GM12878 (cell line): ENCODE measurements around the gene MYMX. TPM values are rescaled to one million over a fixed set of nuclear protein-coding genes. Genes with fewer than 3 reads are reported as not detected.

Experiments
- ATAC-seq: fragments of 200-7000 bp; cut with Tn5 transposase; 3 replicates; pipeline ENCODE4 v1.9.1; 2020; ENCODE audit warnings: mild to moderate bottlenecking, moderate library complexity
- BruUV-seq: library from RNA; stranded (reverse); fragments of 400-500 nt; replicated peaks from 2 replicates; lab custom pipeline; 2021; lab: Mats Ljungman, UMichigan
- CTCF ChIA-PET: fragments of 300-600 bp; sonication (Branson Sonifier 250); formaldehyde crosslinking; extraction: SDS; loops from one replicate; lab custom pipeline; 2021; ENCODE audit warnings: inconsistent platforms; lab: Yijun Ruan, JAX
- POLR2A ChIA-PET: fragments of 350-600 bp; formaldehyde crosslinking; extraction: SDS; loops from one replicate; lab custom pipeline; 2021; ENCODE audit warnings: inconsistent platforms; lab: Charles Lee
- RAD21 ChIA-PET: fragments of 300-600 bp; sonication (Branson Sonifier 250); formaldehyde crosslinking; loops from one replicate; lab custom pipeline; 2023; ENCODE audit warnings: antibody characterized with exemption; ENCODE audit not compliant: unreplicated experiment; lab: Charles Lee
- SMC1A ChIA-PET: fragments of 300-600 bp; sonication (Branson Sonifier 250); formaldehyde crosslinking; loops from one replicate; lab custom pipeline; 2023; ENCODE audit not compliant: unreplicated experiment, uncharacterized antibody; lab: Charles Lee
- DNase-seq: peaks from one replicate; pipeline ENCODE4 v3.0.0-alpha.2; 2011; ENCODE audit warnings: low read depth, low spot score
- FAIRE-seq: peaks from 3 replicates; lab custom pipeline; 2011; peaks lifted over from hg19 to GRCh38; lab: Jason Lieb, UNC
- H2AFZ ChIP-seq: 2 replicates; pipeline ENCODE4 v1.6.0; 2011; ENCODE audit warnings: low read depth, low read length, control low read depth; ENCODE audit not compliant: control insufficient read depth
- H3K27ac ChIP-seq: 2 replicates; pipeline ENCODE4 v1.5.1; 2011; ENCODE audit warnings: control low read depth; ENCODE audit not compliant: control insufficient read depth, insufficient read depth
- H3K27me3 ChIP-seq, 2 experiments: replicated peaks in 1 of 2; 2 replicates each; pipeline versions ENCODE4 v1.6.0 to v1.6.1; 2011; ENCODE audit warnings: low read length in 1 of 2; ENCODE audit not compliant: control insufficient read depth in 2 of 2, insufficient read depth in 2 of 2
- H3K36me3 ChIP-seq, 2 experiments: 2 replicates each; pipeline ENCODE4 v1.5.1; 2011; ENCODE audit warnings: low read length in 1 of 2; ENCODE audit not compliant: control insufficient read depth in 2 of 2, insufficient read depth in 2 of 2
- H3K4me1 ChIP-seq: 2 replicates; pipeline ENCODE4 v1.6.1; 2011; ENCODE audit warnings: mild to moderate bottlenecking, low read length, moderate library complexity, mixed read lengths; ENCODE audit not compliant: control insufficient read depth, insufficient read depth
- H3K4me2 ChIP-seq: 2 replicates; pipeline ENCODE4 v1.6.0; 2011; ENCODE audit warnings: control low read depth; ENCODE audit not compliant: control insufficient read depth, insufficient read depth
- H3K4me3 ChIP-seq: fragments of 200-600 bp; sonication (generic); 2 replicates; pipeline ENCODE4 v1.5.1; 2016
- H3K79me2 ChIP-seq: 2 replicates; pipeline ENCODE4 v1.6.0; 2011; ENCODE audit warnings: low read length; ENCODE audit not compliant: control insufficient read depth, insufficient read depth
- H3K9ac ChIP-seq: 2 replicates; pipeline ENCODE4 v1.8.0; 2011; ENCODE audit warnings: low read length, control low read depth, mixed read lengths; ENCODE audit not compliant: control insufficient read depth, insufficient read depth
- H3K9me3 ChIP-seq: replicated peaks from 3 replicates; pipeline ENCODE4 v1.5.1; 2011; ENCODE audit warnings: mild to moderate bottlenecking, low read length; ENCODE audit not compliant: control insufficient read depth, insufficient read depth
- H4K20me1 ChIP-seq: 2 replicates; pipeline ENCODE4 v1.6.0; 2011; ENCODE audit not compliant: control insufficient read depth, insufficient read depth
- EED ChIP-seq: sonication (generic); IDR thresholded peaks from 2 replicates; pipeline ENCODE4 v1.6.1; 2016; ENCODE audit warnings: antibody characterized with exemption, low read depth
- IRF4 ChIP-seq: IDR thresholded peaks from 2 replicates; pipeline ENCODE4 v1.6.1; 2011; ENCODE audit warnings: low read depth, low read length
- NFYA ChIP-seq: IDR thresholded peaks from 2 replicates; pipeline ENCODE4 v1.6.1; 2011; ENCODE audit warnings: low read depth, mild to moderate bottlenecking, low read length, improper control_type of control experiment, borderline replicate concordance
- PAX5 ChIP-seq: IDR thresholded peaks from 2 replicates; pipeline ENCODE4 v1.6.1; 2011; ENCODE audit warnings: low read depth, low read length, borderline replicate concordance
- WGBS: methylation state at CpG from one replicate; pipeline ENCODE4 v1.1.6; 2016; ENCODE audit warnings: low lambda C conversion rate; ENCODE audit not compliant: insufficient replicate concordance, insufficient coverage; ENCODE audit errors: missing lambda C conversion rate; 5-methylcytosine and 5-hydroxymethylcytosine counted together
- in situ Hi-C: fragments of 300-500 bp; cut with MboI; formaldehyde crosslinking; loops from 9 replicates; pipeline ENCODE4 v1.14.3; 2018; ENCODE audit warnings: mixed read lengths
- intact Hi-C: fragments of 100-400 bp; cut with micrococcal nuclease; formaldehyde crosslinking; loops from one replicate; pipeline ENCODE4 v1.14.2; 2022; ENCODE audit not compliant: unreplicated experiment
- polyA plus RNA-seq, 11 experiments: library from polyadenylated mRNA; depleted of rRNA in 4 of 11; unstranded in 6 of 11; stranded (reverse) in 5 of 11; fragments of >200 nt; fragmentation: Nextera tagmentation in 4 of 11; fragmentation: Illumina TruSeq in 1 of 11; extraction: Ambion mirVana in 4 of 11; extraction: Trizol in 1 of 11; gene quantifications; 1 replicate in 1 of 11; 2 replicates in 10 of 11; pipeline versions ENCODE4 v1.2.1 to v1.2.3, GENCODE V29; 2011 to 2016; ENCODE audit warnings: inconsistent platforms in 2 of 11, missing spikeins in 2 of 11, low read depth in 1 of 11
- total RNA-seq, 4 experiments: library from RNA; depleted of rRNA in 3 of 4; stranded (reverse); fragments of >200 nt in 3 of 4; fragmentation: Illumina TruSeq in 1 of 4; extraction: Trizol in 1 of 4; gene quantifications; 2 replicates each; pipeline versions ENCODE4 v1.2.1 to v1.2.3, GENCODE V29; 2013 to 2021
- TF ChIP-seq, protein P1 (sequence below): fragments of 450-650 bp; IDR thresholded peaks from 2 replicates; pipeline ENCODE4 v1.6.1; 2017; ENCODE audit warnings: mild to moderate bottlenecking, moderate library complexity
- TF ChIP-seq, protein P2 (sequence below): fragments of 450-650 bp; IDR thresholded peaks from 2 replicates; pipeline ENCODE4 v1.6.1; 2017; ENCODE audit warnings: mild to moderate bottlenecking, low read depth, inconsistent platforms; ENCODE audit not compliant: poor library complexity, severe bottlenecking

Gene MYMX
- total and polyA plus RNA-seq, 10 of the 15 experiments (the other 5 are each of a cell fraction or from before 2014, with no cell fraction given), result not detected

DNA sequence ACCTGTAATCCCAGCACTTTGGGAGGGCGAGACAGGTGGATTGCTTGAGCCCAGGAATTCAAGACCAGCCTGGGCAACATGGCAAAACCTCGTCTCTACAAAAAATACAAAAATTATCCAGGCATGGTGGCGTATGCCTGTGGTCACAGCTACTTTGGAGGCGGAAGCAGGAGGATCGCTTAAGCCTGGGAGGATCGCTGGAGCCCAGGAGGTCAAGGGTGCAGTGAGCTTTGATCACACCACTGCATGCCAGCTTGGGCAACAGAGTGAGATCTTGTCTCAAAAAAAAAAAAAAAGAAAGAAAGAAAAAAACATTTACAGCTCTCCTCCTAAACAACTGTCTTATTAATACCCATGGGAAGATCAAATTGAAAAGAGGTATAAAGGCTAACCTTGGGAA, 8.8 kb upstream of the MYMX start (continued):
- TF ChIP-seq, protein P1, sequence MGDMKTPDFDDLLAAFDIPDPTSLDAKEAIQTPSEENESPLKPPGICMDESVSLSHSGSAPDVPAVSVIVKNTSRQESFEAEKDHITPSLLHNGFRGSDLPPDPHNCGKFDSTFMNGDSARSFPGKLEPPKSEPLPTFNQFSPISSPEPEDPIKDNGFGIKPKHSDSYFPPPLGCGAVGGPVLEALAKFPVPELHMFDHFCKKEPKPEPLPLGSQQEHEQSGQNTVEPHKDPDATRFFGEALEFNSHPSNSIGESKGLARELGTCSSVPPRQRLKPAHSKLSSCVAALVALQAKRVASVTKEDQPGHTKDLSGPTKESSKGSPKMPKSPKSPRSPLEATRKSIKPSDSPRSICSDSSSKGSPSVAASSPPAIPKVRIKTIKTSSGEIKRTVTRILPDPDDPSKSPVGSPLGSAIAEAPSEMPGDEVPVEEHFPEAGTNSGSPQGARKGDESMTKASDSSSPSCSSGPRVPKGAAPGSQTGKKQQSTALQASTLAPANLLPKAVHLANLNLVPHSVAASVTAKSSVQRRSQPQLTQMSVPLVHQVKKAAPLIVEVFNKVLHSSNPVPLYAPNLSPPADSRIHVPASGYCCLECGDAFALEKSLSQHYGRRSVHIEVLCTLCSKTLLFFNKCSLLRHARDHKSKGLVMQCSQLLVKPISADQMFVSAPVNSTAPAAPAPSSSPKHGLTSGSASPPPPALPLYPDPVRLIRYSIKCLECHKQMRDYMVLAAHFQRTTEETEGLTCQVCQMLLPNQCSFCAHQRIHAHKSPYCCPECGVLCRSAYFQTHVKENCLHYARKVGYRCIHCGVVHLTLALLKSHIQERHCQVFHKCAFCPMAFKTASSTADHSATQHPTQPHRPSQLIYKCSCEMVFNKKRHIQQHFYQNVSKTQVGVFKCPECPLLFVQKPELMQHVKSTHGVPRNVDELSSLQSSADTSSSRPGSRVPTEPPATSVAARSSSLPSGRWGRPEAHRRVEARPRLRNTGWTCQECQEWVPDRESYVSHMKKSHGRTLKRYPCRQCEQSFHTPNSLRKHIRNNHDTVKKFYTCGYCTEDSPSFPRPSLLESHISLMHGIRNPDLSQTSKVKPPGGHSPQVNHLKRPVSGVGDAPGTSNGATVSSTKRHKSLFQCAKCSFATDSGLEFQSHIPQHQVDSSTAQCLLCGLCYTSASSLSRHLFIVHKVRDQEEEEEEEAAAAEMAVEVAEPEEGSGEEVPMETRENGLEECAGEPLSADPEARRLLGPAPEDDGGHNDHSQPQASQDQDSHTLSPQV, result no peak
- no peak for TF ChIP-seq NFYA
- TF ChIP-seq, protein P2, sequence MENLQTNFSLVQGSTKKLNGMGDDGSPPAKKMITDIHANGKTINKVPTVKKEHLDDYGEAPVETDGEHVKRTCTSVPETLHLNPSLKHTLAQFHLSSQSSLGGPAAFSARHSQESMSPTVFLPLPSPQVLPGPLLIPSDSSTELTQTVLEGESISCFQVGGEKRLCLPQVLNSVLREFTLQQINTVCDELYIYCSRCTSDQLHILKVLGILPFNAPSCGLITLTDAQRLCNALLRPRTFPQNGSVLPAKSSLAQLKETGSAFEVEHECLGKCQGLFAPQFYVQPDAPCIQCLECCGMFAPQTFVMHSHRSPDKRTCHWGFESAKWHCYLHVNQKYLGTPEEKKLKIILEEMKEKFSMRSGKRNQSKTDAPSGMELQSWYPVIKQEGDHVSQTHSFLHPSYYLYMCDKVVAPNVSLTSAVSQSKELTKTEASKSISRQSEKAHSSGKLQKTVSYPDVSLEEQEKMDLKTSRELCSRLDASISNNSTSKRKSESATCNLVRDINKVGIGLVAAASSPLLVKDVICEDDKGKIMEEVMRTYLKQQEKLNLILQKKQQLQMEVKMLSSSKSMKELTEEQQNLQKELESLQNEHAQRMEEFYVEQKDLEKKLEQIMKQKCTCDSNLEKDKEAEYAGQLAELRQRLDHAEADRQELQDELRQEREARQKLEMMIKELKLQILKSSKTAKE, result no peak
- no peak for TF ChIP-seq IRF4

DNA sequence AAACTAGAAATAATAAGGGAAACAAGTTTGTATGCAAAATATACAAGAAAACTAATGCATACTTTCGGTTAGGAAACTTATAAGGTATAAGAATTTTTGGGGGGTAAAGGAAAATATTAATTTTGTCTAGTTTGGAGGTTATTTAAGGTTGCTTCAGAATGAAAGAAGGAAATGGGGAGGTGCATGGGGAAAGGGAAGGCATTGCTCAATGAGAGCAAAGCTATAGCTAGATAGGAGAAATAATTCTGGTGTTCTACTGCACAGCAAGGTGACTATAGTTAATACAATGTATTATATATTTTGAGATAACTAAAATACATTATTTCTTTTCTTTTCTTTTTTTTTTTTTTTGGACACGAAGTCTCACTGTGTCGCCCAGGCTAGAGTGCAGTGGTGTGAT, 5.4 kb upstream of the MYMX start:
- CTCF ChIA-PET, result interaction anchor here (1.0 to 1.6 kb wide), 3 partner anchors 12 to 114 kb away, joined by 3 to 4 read pairs (median 3); partner anchors contain the start of gene SLC29A1
- SMC1A ChIA-PET, result interaction anchor here (1.0 to 1.2 kb wide), 2 partner anchors 12 to 16 kb away, joined by 3 read pairs; partner anchors contain the start of gene SLC29A1
- H3K4me2 ChIP-seq, result no peak overlapping the region
- DNase-seq (no peak), ATAC-seq (no peak), FAIRE-seq (peak; percentile 31)
- H2AFZ ChIP-seq, result no peak overlapping the region
- no TSS peak for BruUV-seq
- in situ Hi-C loops (no loop called here), intact Hi-C loops (no loop called here)
- H3K4me3 ChIP-seq, result no peak overlapping the region
- 0% methylated on average over 1 of the region's 3 CpGs for WGBS
- POLR2A ChIA-PET, result no interaction called here
- no peaks in the 10 kb centered on the region for H3K9me3 ChIP-seq
- H3K36me3 ChIP-seq, result no peaks in the 10 kb centered on the region
- no peaks in the 10 kb centered on the region for H3K27me3 ChIP-seq
- RAD21 ChIA-PET, result no interaction called here
- H3K79me2 ChIP-seq, result no peaks in the 10 kb centered on the region
- no peaks in the 10 kb centered on the region for H4K20me1 ChIP-seq
- H3K27ac ChIP-seq, result no peak overlapping the region
- TF ChIP-seq EED, result no peak
- TF ChIP-seq PAX5, result no peak
- TF ChIP-seq, all 136 proteins: peak for 0
- Histone ChIP-seq H3K9ac (no peak overlapping the region), H3K4me1 (no peaks in the 10 kb centered on the region)
